Vagina (tissue), 2 donors: Measurements from ENCODE around the gene ETV3.

Experiments
- CTCF ChIP-seq, 3 experiments: fragments of 450-650 bp in 2 of 3; fragments of 200-600 bp in 1 of 3; sonication (generic) in 1 of 3; IDR thresholded peaks; one replicate each; pipeline ENCODE4 v1.5.1; 2017 to 2019; ENCODE audit warnings: antibody characterized with exemption in 3 of 3, mild to moderate bottlenecking in 2 of 3, moderate library complexity in 2 of 3
- POLR2A ChIP-seq, 2 donors: fragments of 450-650 bp; IDR thresholded peaks; one replicate each; pipeline ENCODE4 v1.6.1; 2017; ENCODE audit warnings: antibody characterized with exemption in 2 of 2, mild to moderate bottlenecking in 2 of 2, moderate library complexity in 2 of 2
- POLR2AphosphoS5 ChIP-seq, 2 donors: sonication (generic); formaldehyde crosslinking; IDR thresholded peaks; one replicate each; pipeline ENCODE4 v1.9.0; 2017; ENCODE audit warnings: antibody characterized with exemption in 2 of 2, mild to moderate bottlenecking in 2 of 2, low read depth in 1 of 2; ENCODE audit not compliant: insufficient read depth in 1 of 2

DNA sequence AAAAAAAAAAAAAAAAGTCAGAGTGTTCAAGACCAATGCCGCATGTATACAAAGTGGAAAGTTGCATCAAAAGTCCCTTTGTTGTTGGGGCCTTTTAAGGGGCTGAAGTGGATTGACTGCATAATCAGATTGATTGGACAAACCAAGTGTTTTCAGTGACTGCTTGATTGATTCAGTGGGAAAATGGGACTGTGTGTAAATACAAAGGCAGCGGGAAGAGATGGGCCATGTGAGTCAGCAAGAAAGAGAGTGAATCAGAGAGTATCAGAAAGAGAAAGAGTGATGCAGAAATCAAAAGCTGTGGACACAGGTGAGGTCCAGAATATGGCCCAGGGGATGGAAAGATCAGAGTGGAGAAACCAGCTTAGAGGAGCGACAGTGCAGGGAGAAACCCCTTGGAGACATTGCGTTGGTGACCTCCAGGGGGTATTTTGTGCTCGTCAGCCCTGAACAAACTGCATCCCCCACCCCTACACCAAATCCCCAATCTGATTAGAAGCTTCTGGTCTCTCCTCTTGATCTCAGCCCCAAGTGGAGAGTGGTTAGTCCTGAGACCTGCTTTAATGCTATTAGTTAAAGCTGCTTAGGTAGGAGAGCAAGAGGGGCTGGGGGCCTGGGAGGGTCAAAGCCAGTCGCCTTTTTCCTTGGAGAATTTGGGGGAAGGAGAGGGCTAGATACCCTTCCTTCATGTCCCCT, 33.4 kb downstream of the ETV3 start:
- TF ChIP-seq POLR2A (IDR thresholded peaks at IDR 0.05) (no peak), CTCF (IDR thresholded peaks at IDR 0.05) (no peak), POLR2AphosphoS5 (IDR thresholded peaks at IDR 0.05; ENCODE audit: insufficient read depth in 1 of 2, low read depth in 1 of 2) (no peak)
